GM12878 (cell line): ENCODE measurements around the gene ARMS2. TPM values are rescaled to one million over a fixed set of nuclear protein-coding genes. Genes with fewer than 3 reads are reported as not detected.

Experiments
- ATAC-seq: fragments of 200-7000 bp; cut with Tn5 transposase; 3 replicates; pipeline ENCODE4 v1.9.1; 2020; ENCODE audit warnings: mild to moderate bottlenecking, moderate library complexity
- BruUV-seq: library from RNA; stranded (reverse); fragments of 400-500 nt; replicated peaks from 2 replicates; lab custom pipeline; 2021; lab: Mats Ljungman, UMichigan
- CTCF ChIA-PET: fragments of 300-600 bp; sonication (Branson Sonifier 250); formaldehyde crosslinking; extraction: SDS; loops from one replicate; lab custom pipeline; 2021; ENCODE audit warnings: inconsistent platforms; lab: Yijun Ruan, JAX
- POLR2A ChIA-PET: fragments of 350-600 bp; formaldehyde crosslinking; extraction: SDS; loops from one replicate; lab custom pipeline; 2021; ENCODE audit warnings: inconsistent platforms; lab: Charles Lee
- RAD21 ChIA-PET: fragments of 300-600 bp; sonication (Branson Sonifier 250); formaldehyde crosslinking; loops from one replicate; lab custom pipeline; 2023; ENCODE audit warnings: antibody characterized with exemption; ENCODE audit not compliant: unreplicated experiment; lab: Charles Lee
- SMC1A ChIA-PET: fragments of 300-600 bp; sonication (Branson Sonifier 250); formaldehyde crosslinking; loops from one replicate; lab custom pipeline; 2023; ENCODE audit not compliant: unreplicated experiment, uncharacterized antibody; lab: Charles Lee
- DNase-seq: peaks from one replicate; pipeline ENCODE4 v3.0.0-alpha.2; 2011; ENCODE audit warnings: low read depth, low spot score
- FAIRE-seq: peaks from 3 replicates; lab custom pipeline; 2011; peaks lifted over from hg19 to GRCh38; lab: Jason Lieb, UNC
- H2AFZ ChIP-seq: 2 replicates; pipeline ENCODE4 v1.6.0; 2011; ENCODE audit warnings: low read depth, low read length, control low read depth; ENCODE audit not compliant: control insufficient read depth
- H3K27ac ChIP-seq: 2 replicates; pipeline ENCODE4 v1.5.1; 2011; ENCODE audit warnings: control low read depth; ENCODE audit not compliant: control insufficient read depth, insufficient read depth
- H3K27me3 ChIP-seq, 2 experiments: replicated peaks in 1 of 2; 2 replicates each; pipeline versions ENCODE4 v1.6.0 to v1.6.1; 2011; ENCODE audit warnings: low read length in 1 of 2; ENCODE audit not compliant: control insufficient read depth in 2 of 2, insufficient read depth in 2 of 2
- H3K36me3 ChIP-seq, 2 experiments: 2 replicates each; pipeline ENCODE4 v1.5.1; 2011; ENCODE audit warnings: low read length in 1 of 2; ENCODE audit not compliant: control insufficient read depth in 2 of 2, insufficient read depth in 2 of 2
- H3K4me1 ChIP-seq: 2 replicates; pipeline ENCODE4 v1.6.1; 2011; ENCODE audit warnings: mild to moderate bottlenecking, low read length, moderate library complexity, mixed read lengths; ENCODE audit not compliant: control insufficient read depth, insufficient read depth
- H3K4me2 ChIP-seq: 2 replicates; pipeline ENCODE4 v1.6.0; 2011; ENCODE audit warnings: control low read depth; ENCODE audit not compliant: control insufficient read depth, insufficient read depth
- H3K4me3 ChIP-seq: fragments of 200-600 bp; sonication (generic); 2 replicates; pipeline ENCODE4 v1.5.1; 2016
- H3K79me2 ChIP-seq: 2 replicates; pipeline ENCODE4 v1.6.0; 2011; ENCODE audit warnings: low read length; ENCODE audit not compliant: control insufficient read depth, insufficient read depth
- H3K9ac ChIP-seq: 2 replicates; pipeline ENCODE4 v1.8.0; 2011; ENCODE audit warnings: low read length, control low read depth, mixed read lengths; ENCODE audit not compliant: control insufficient read depth, insufficient read depth
- H3K9me3 ChIP-seq: replicated peaks from 3 replicates; pipeline ENCODE4 v1.5.1; 2011; ENCODE audit warnings: mild to moderate bottlenecking, low read length; ENCODE audit not compliant: control insufficient read depth, insufficient read depth
- H4K20me1 ChIP-seq: 2 replicates; pipeline ENCODE4 v1.6.0; 2011; ENCODE audit not compliant: control insufficient read depth, insufficient read depth
- ATF7 ChIP-seq: fragments of 450-650 bp; IDR thresholded peaks from 2 replicates; pipeline ENCODE4 v1.6.1; 2016; ENCODE audit warnings: low read depth, mild to moderate bottlenecking
- BCLAF1 ChIP-seq: fragments of 450-650 bp; IDR thresholded peaks from 2 replicates; pipeline ENCODE4 v1.6.1; 2017; ENCODE audit warnings: antibody characterized with exemption, mild to moderate bottlenecking, moderate library complexity
- CHD1 ChIP-seq: IDR thresholded peaks from 2 replicates; pipeline ENCODE4 v1.6.1; 2012; ENCODE audit warnings: low read depth, low read length, improper control_type of control experiment
- DPF2 ChIP-seq: fragments of 450-650 bp; IDR thresholded peaks from 2 replicates; pipeline ENCODE4 v1.6.1; 2017; ENCODE audit warnings: mild to moderate bottlenecking
- E2F4 ChIP-seq: IDR thresholded peaks from 2 replicates; pipeline ENCODE4 v1.6.1; 2012; ENCODE audit warnings: low read depth, low read length, improper control_type of control experiment
- EED ChIP-seq: sonication (generic); IDR thresholded peaks from 2 replicates; pipeline ENCODE4 v1.6.1; 2016; ENCODE audit warnings: antibody characterized with exemption, low read depth
- EGR1 ChIP-seq, 2 experiments: IDR thresholded peaks; 1 replicate in 1 of 2; 2 replicates in 1 of 2; pipeline ENCODE4 v1.6.1; 2011 to 2012; ENCODE audit warnings: low read depth in 2 of 2, low read length in 2 of 2, borderline replicate concordance in 1 of 2, mild to moderate bottlenecking in 1 of 2, moderate library complexity in 1 of 2
- MTA2 ChIP-seq: fragments of 450-650 bp; IDR thresholded peaks from 2 replicates; pipeline ENCODE4 v1.6.1; 2016; ENCODE audit warnings: low read depth, mild to moderate bottlenecking, moderate library complexity
- MTA3 ChIP-seq: IDR thresholded peaks from 2 replicates; pipeline ENCODE4 v1.6.1; 2012; ENCODE audit warnings: low read length, inconsistent platforms, borderline replicate concordance
- NR2C2 ChIP-seq: IDR thresholded peaks from 2 replicates; pipeline ENCODE4 v1.6.1; 2011; ENCODE audit warnings: borderline replicate concordance, low read depth; ENCODE audit not compliant: control insufficient read depth, insufficient read length
- RUNX3 ChIP-seq: IDR thresholded peaks from 2 replicates; pipeline ENCODE4 v1.6.1; 2012; ENCODE audit warnings: low read length, inconsistent platforms
- SP1 ChIP-seq: IDR thresholded peaks from one replicate; pipeline ENCODE4 v1.6.1; 2011; ENCODE audit warnings: low read depth, low read length
- ZBED1 ChIP-seq: IDR thresholded peaks from 2 replicates; pipeline ENCODE4 v1.6.1; 2016; ENCODE audit warnings: borderline replicate concordance
- ZNF24 ChIP-seq: fragments of 450-650 bp; IDR thresholded peaks from 2 replicates; pipeline ENCODE4 v1.6.1; 2017; ENCODE audit warnings: antibody characterized with exemption, mild to moderate bottlenecking
- ZNF274 ChIP-seq: IDR thresholded peaks from one replicate; pipeline ENCODE4 v1.8.0; 2011; ENCODE audit not compliant: insufficient read length, insufficient read depth
- ZZZ3 ChIP-seq: IDR thresholded peaks from 2 replicates; pipeline ENCODE4 v1.6.1; 2011; ENCODE audit warnings: low read depth; ENCODE audit not compliant: control insufficient read depth, insufficient read length
- WGBS: methylation state at CpG from one replicate; pipeline ENCODE4 v1.1.6; 2016; ENCODE audit warnings: low lambda C conversion rate; ENCODE audit not compliant: insufficient replicate concordance, insufficient coverage; ENCODE audit errors: missing lambda C conversion rate; 5-methylcytosine and 5-hydroxymethylcytosine counted together
- in situ Hi-C: fragments of 300-500 bp; cut with MboI; formaldehyde crosslinking; loops from 9 replicates; pipeline ENCODE4 v1.14.3; 2018; ENCODE audit warnings: mixed read lengths
- intact Hi-C: fragments of 100-400 bp; cut with micrococcal nuclease; formaldehyde crosslinking; loops from one replicate; pipeline ENCODE4 v1.14.2; 2022; ENCODE audit not compliant: unreplicated experiment
- polyA plus RNA-seq, 11 experiments: library from polyadenylated mRNA; depleted of rRNA in 4 of 11; unstranded in 6 of 11; stranded (reverse) in 5 of 11; fragments of >200 nt; fragmentation: Nextera tagmentation in 4 of 11; fragmentation: Illumina TruSeq in 1 of 11; extraction: Ambion mirVana in 4 of 11; extraction: Trizol in 1 of 11; gene quantifications; 1 replicate in 1 of 11; 2 replicates in 10 of 11; pipeline versions ENCODE4 v1.2.1 to v1.2.3, GENCODE V29; 2011 to 2016; ENCODE audit warnings: inconsistent platforms in 2 of 11, missing spikeins in 2 of 11, low read depth in 1 of 11
- total RNA-seq, 4 experiments: library from RNA; depleted of rRNA in 3 of 4; stranded (reverse); fragments of >200 nt in 3 of 4; fragmentation: Illumina TruSeq in 1 of 4; extraction: Trizol in 1 of 4; gene quantifications; 2 replicates each; pipeline versions ENCODE4 v1.2.1 to v1.2.3, GENCODE V29; 2013 to 2021

Gene ARMS2
- total and polyA plus RNA-seq, 10 of the 15 experiments (the other 5 are each of a cell fraction or from before 2014, with no cell fraction given) = not detected

- FAIRE-seq = no peak
- H3K4me3 ChIP-seq = no peak overlapping the region
- SMC1A ChIA-PET = no interaction called here
- H3K9ac ChIP-seq = no peak overlapping the region
- H3K27ac ChIP-seq = no peak overlapping the region
- no peaks in the 10 kb centered on the region for H4K20me1 ChIP-seq
- WGBS = 86% methylated on average over 2 of the region's 2 CpGs
- ATAC-seq = no peak
- H3K9me3 ChIP-seq = no peaks in the 10 kb centered on the region
- no peaks in the 10 kb centered on the region for H3K79me2 ChIP-seq
- in situ Hi-C loops (no loop called here), intact Hi-C loops (no loop called here)
- no peak for DNase-seq
- H3K4me2 ChIP-seq = no peak overlapping the region
- no TSS peak for BruUV-seq
- POLR2A ChIA-PET = no interaction called here
- H2AFZ ChIP-seq = no peak overlapping the region
- no peaks in the 10 kb centered on the region for H3K4me1 ChIP-seq
- TF ChIP-seq NR2C2 = no peak
- no peak for TF ChIP-seq ZZZ3
- no peaks in the 10 kb centered on the region for H3K27me3 ChIP-seq
- RAD21 ChIA-PET = interaction anchor here (0.6 kb wide), 1 partner anchor 49 kb away, joined by 3 read pairs; no protein-coding TSS in a partner anchor
- H3K36me3 ChIP-seq = no peaks in the 10 kb centered on the region
- CTCF ChIA-PET = no interaction called here
Observed at GRCh38 chr10:122417667-122418066, 36.8 kb upstream of the ARMS2 start.

GRCh38 chr10:122419016-122419415 lies 35.4 kb upstream of the ARMS2 start:
- 47% methylated on average over 1 of the region's 1 CpG for WGBS
- DNase-seq (no peak), ATAC-seq (no peak), FAIRE-seq (no peak)
- Histone ChIP-seq H4K20me1 (no peaks in the 10 kb centered on the region), H3K27ac (no peak overlapping the region), H3K36me3 (no peaks in the 10 kb centered on the region), H3K9me3 (no peaks in the 10 kb centered on the region), H3K4me1 (no peaks in the 10 kb centered on the region), H3K4me3 (no peak overlapping the region), H3K4me2 (no peak overlapping the region), H3K79me2 (no peaks in the 10 kb centered on the region), H2AFZ (no peak overlapping the region), H3K27me3 (no peaks in the 10 kb centered on the region), H3K9ac (no peak overlapping the region)
- in situ Hi-C loops = no loop called here
- ChIA-PET RAD21 (interaction anchor here (1.5 kb wide), 1 partner anchor 76 kb away, joined by 4 read pairs; no protein-coding TSS in a partner anchor), POLR2A (no interaction called here), CTCF (interaction anchor here (0.6 to 2.6 kb wide), 4 partner anchors 11 to 120 kb away, joined by 3 to 12 read pairs (median 4); no protein-coding TSS in a partner anchor), SMC1A (interaction anchor here (1.0 to 1.1 kb wide), 2 partner anchors 11 to 16 kb away, joined by 4 to 6 read pairs; no protein-coding TSS in a partner anchor)
- no TSS peak for BruUV-seq
- intact Hi-C loops = no loop called here
- no peak for TF ChIP-seq BCLAF1
- no peak for TF ChIP-seq EGR1 (IDR thresholded peaks at IDR 0.05; ENCODE audit: borderline replicate concordance in 1 of 2, low read depth in 2 of 2, low read length in 2 of 2)
- TF ChIP-seq ZNF24 = no peak
- no peak for TF ChIP-seq MTA2
- no peak for TF ChIP-seq ZNF274
- TF ChIP-seq MTA3 = no peak
- no peak for TF ChIP-seq RUNX3
- TF ChIP-seq E2F4 = no peak
- TF ChIP-seq ZZZ3 = no peak
- no peak for TF ChIP-seq ATF7
- TF ChIP-seq CHD1 = no peak
- TF ChIP-seq ZBED1 = no peak
- TF ChIP-seq DPF2 = no peak
- no peak for TF ChIP-seq EED
- TF ChIP-seq SP1 = no peak
